Heart right ventricle (tissue), 16 donors: ENCODE data around the gene HEMK1. TPM values are rescaled to one million over a fixed set of nuclear protein-coding genes. Genes with fewer than 3 reads are reported as not detected.
A peak's percentile ranks its signal among the peaks of the same experiment; 100 is the strongest.

Experiments used
- ATAC-seq, 8 donors: fragments of 200-7000 bp; cut with Tn5 transposase; one replicate each; pipeline ENCODE4 v1.9.1; 2020; ENCODE audit warnings: mild to moderate bottlenecking in 8 of 8, moderate library complexity in 8 of 8, moderate number of reproducible peaks in 1 of 8
- DNase-seq, 2 donors: peaks; one replicate each; pipeline ENCODE4 v3.0.0-alpha.2; 2020
- H3K27ac ChIP-seq, 10 donors: fragments of 200-600 bp; sonication (generic) in 2 of 10; one replicate each; pipeline versions ENCODE4 v1.5.0 to v1.8.0; 2020 to 2022; ENCODE audit warnings: mild to moderate bottlenecking in 3 of 10
- H3K27me3 ChIP-seq, 7 donors: fragments of 200-600 bp; one replicate each; pipeline ENCODE4 v1.8.0; 2021 to 2022; ENCODE audit warnings: mild to moderate bottlenecking in 2 of 7
- H3K36me3 ChIP-seq, 9 donors: fragments of 200-600 bp; sonication (generic) in 1 of 9; one replicate each; pipeline versions ENCODE4 v1.5.0 to v1.8.0; 2020 to 2022; ENCODE audit warnings: mild to moderate bottlenecking in 2 of 9
- H3K4me1 ChIP-seq, 9 donors: fragments of 200-600 bp; sonication (generic) in 1 of 9; one replicate each; pipeline versions ENCODE4 v1.5.0 to v1.8.0; 2020 to 2022; ENCODE audit warnings: mild to moderate bottlenecking in 4 of 9
- H3K4me3 ChIP-seq, 10 donors: fragments of 200-600 bp; sonication (generic) in 2 of 10; one replicate each; pipeline versions ENCODE4 v1.5.0 to v1.8.0; 2020 to 2022; ENCODE audit warnings: mild to moderate bottlenecking in 7 of 10, moderate library complexity in 2 of 10
- H3K9me3 ChIP-seq, 11 donors: fragments of 200-600 bp in 10 of 11; sonication (generic) in 2 of 11; one replicate each; pipeline versions ENCODE4 v1.5.0 to v1.8.0; 2013 to 2022; ENCODE audit warnings: mild to moderate bottlenecking in 2 of 11, control low read depth in 1 of 11, moderate library complexity in 1 of 11
- WGBS, 2 donors: extraction: QIAGEN DNeasy Blood & Tissue Kit; methylation state at CpG; one replicate each; pipeline ENCODE4 v1.1.7; 2013; ENCODE audit warnings: inconsistent platforms in 1 of 2; 5-methylcytosine and 5-hydroxymethylcytosine counted together
- intact Hi-C, 10 donors: fragments of 100-400 bp; cut with DNase I; formaldehyde crosslinking; loops; one replicate each; pipeline versions ENCODE4 v1.11.1 to v1.14.2; 2022
- polyA plus RNA-seq, 2 donors: library from polyadenylated mRNA; stranded (reverse); fragments of 200-250 nt; gene quantifications; one replicate each; pipeline ENCODE4 v1.2.3, GENCODE V29; 2013
- total RNA-seq, 10 donors: library from RNA; stranded (reverse); fragmentation: NEBNext Ultra II Directional in 3 of 10; extraction: Animal tissue kit (Norgen Biotek cat#: 25700) in 3 of 10; gene quantifications; one replicate each; pipeline versions ENCODE4 v1.2.1 to v1.2.4, GENCODE V29; 2021 to 2023
- TF ChIP-seq, protein P1 (sequence below), 9 donors: fragments of 200-600 bp; sonication (generic) in 2 of 9; IDR thresholded peaks; one replicate each; pipeline versions ENCODE4 v1.5.0 to v1.8.0; 2021 to 2022; ENCODE audit warnings: antibody characterized with exemption in 9 of 9, mild to moderate bottlenecking in 5 of 9, moderate library complexity in 1 of 9
- donor health status: Arrhythmogenic right ventricular cardiomyopathy.
- donor health status: ischemic (EF 13 %, LVEDD 7.1; RV severe dilation, severe dysfunction).
- donor health status: healthy with polysubstance abuse.
- donor health status: DM: no; HTN: yes; CAD: no.
- donor health status: DM: no; HTN: no; CAD: no.
- donor health status: ischemic (EF 25% LVEDD 6.9; RV normal size, moderate dysfunction).
- donor health status: ischemic (EF 25% LVEDD 5.7; RV mildly dilated, moderate dysfunction).
- donor health status: healthy.
- donor health status: DM: yes; HTN: yes; CAD: no.
- donor health status: Ischemic cardiomyopathy.
- donor health status: ischemic (EF 35%, LVEDD 5.7; RV mildly dilated, moderate dysfunction).
- donor health status: nonischemic (EF 11% LVEDD 7.7; RV severe dilation, severe dysfunction).
- donor health status: DM: yes; HTN: yes; CAD: no.
- donor health status: PGD.
- donor health status: ischemic (EF 29% LVEDD 5.4; RV normal size, mild dysfunction).
- donor health status: nonischemic (EF 23%, LVEDD 6.1; RV moderate dilation, normal function).

The HEMK1 gene
- total and polyA plus RNA-seq, 12 donors, result 10.6 to 19.0 (median 14.8) TPM

GRCh38 chr3:50539356-50540286, 29.7 kb upstream of the HEMK1 start:
- Histone ChIP-seq H3K4me1 (no peaks in the 10 kb centered on the region), H3K27me3 (peaks cover 0 to 7% (median 0%) of the 10 kb centered on the region in 7 donors), H3K9me3 (no peaks in the 10 kb centered on the region), H3K4me3 (no peak overlapping the region), H3K36me3 (no peaks in the 10 kb centered on the region), H3K27ac (no peak overlapping the region)
- intact Hi-C loops, result loop anchor here in 6 of 10 donors (2.0 to 10.0 kb wide), 7 partner anchors 102 to 192 kb away; partner anchors contain the start of genes ZMYND10 (in 4 of the 6), CYB561D2 (in 1 of the 6) and NPRL2 (in 1 of the 6)
- no peak for ATAC-seq
- TF ChIP-seq, protein P1, sequence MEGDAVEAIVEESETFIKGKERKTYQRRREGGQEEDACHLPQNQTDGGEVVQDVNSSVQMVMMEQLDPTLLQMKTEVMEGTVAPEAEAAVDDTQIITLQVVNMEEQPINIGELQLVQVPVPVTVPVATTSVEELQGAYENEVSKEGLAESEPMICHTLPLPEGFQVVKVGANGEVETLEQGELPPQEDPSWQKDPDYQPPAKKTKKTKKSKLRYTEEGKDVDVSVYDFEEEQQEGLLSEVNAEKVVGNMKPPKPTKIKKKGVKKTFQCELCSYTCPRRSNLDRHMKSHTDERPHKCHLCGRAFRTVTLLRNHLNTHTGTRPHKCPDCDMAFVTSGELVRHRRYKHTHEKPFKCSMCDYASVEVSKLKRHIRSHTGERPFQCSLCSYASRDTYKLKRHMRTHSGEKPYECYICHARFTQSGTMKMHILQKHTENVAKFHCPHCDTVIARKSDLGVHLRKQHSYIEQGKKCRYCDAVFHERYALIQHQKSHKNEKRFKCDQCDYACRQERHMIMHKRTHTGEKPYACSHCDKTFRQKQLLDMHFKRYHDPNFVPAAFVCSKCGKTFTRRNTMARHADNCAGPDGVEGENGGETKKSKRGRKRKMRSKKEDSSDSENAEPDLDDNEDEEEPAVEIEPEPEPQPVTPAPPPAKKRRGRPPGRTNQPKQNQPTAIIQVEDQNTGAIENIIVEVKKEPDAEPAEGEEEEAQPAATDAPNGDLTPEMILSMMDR (IDR thresholded peaks at IDR 0.05), result no peak
- no peak for DNase-seq
- WGBS, 2 donors, result 56 to 64% methylated on average over 18 of the region's 18 CpGs

DNA sequence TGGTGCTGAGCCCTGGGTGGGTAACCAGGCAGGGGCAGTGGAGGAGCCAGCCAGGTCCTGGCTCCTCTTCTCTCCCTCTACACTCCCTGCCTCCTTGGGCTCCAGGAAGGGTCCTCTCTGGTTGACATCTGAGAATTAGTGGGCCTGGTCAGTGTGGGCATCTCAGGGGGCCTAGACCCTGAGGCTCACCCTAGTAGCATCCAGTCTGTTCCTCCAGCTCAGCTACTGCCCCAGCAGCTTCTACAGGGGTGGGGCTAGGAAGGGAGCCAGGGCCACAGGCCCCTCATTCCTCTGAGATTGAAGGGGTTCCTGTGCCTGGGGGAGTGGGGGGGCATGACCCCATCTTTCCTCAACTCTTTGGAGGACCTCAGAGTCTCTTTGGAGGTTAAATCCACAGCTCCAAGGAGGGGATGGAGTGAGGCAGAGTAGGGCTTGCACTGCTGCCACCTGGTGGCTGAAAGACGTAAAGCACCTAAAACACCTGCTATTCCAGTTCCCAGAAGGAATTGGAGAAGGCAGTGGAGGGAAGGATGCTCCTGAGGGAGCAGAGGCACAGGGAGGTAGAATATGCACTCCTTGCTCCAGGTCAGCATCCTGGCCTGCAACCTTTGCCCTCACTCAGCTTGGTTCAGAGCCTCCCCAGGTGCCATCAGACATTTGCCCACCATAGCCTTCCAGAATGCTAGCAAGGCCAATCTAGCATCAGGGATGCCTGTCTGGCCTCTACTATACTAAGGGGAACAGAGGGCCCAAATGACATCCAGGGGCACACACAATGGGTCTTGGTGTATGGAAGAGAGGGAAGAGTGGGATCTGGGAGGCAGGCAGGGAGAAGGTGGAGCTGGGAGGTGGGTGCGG, 26.9 kb upstream of the HEMK1 start:
- whole genome bisulfite sequencing, 2 donors, result 50% methylated on average over 2 of the region's 2 CpGs
- TF ChIP-seq, protein P1 (IDR thresholded peaks at IDR 0.05), result peak; percentile 86 to 93 (median 91)
- ATAC-seq, result peak; percentile 67 to 89 (median 74)
- no peak overlapping the region for H3K27ac ChIP-seq
- no peaks in the 10 kb centered on the region for H3K36me3 ChIP-seq
- no peaks in the 10 kb centered on the region for H3K4me1 ChIP-seq
- intact Hi-C loops, result loop anchor here (1.0 to 10.0 kb wide), 10 partner anchors 105 to 196 kb away; partner anchors contain the start of genes ZMYND10 (in 4 of the 10), CYB561D2 (in 1 of the 10) and NPRL2 (in 1 of the 10)
- H3K4me3 ChIP-seq, result no peak overlapping the region
- peak; percentile 57 to 64 for DNase-seq
- H3K27me3 ChIP-seq, result peaks cover 0 to 7% (median 0%) of the 10 kb centered on the region in 7 donors
- no peaks in the 10 kb centered on the region for H3K9me3 ChIP-seq

DNA sequence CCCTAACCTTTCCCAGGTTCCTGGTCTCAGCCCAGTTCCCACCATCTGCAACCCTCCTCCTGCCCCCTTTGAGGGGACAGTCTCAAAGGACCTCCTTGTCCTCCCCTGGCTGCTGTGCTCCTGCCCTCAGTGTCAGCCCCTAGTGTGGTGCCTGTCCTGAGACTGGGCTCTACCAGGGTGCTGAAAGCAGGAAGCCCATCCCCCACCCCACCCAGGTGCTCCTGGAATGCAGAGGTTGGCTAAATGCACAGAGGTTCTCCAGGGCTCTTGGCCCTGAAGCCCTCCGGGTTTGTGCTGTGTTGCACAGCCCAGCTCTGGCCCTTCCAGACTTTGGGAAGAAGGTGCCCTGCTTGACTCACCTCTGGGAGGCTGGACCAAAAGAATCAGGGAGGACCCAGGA, 23.5 kb upstream of the HEMK1 start:
- DNase-seq (no peak), ATAC-seq (no peak)
- no peaks in the 10 kb centered on the region for H3K4me1 ChIP-seq
- TF ChIP-seq, protein P1 (IDR thresholded peaks at IDR 0.05), result no peak
- 76 to 80% methylated on average over 1 of the region's 1 CpG for WGBS, 2 donors
- no peaks in the 10 kb centered on the region for H3K36me3 ChIP-seq
- no peaks in the 10 kb centered on the region for H3K9me3 ChIP-seq
- intact Hi-C loops, result loop anchor here in 2 of 10 donors (2.0 to 10.0 kb wide), 2 partner anchors 109 to 171 kb away; no protein-coding TSS in a partner anchor
- H3K27ac ChIP-seq, result no peak overlapping the region
- no peaks in the 10 kb centered on the region for H3K27me3 ChIP-seq
- H3K4me3 ChIP-seq, result no peak overlapping the region

DNA sequence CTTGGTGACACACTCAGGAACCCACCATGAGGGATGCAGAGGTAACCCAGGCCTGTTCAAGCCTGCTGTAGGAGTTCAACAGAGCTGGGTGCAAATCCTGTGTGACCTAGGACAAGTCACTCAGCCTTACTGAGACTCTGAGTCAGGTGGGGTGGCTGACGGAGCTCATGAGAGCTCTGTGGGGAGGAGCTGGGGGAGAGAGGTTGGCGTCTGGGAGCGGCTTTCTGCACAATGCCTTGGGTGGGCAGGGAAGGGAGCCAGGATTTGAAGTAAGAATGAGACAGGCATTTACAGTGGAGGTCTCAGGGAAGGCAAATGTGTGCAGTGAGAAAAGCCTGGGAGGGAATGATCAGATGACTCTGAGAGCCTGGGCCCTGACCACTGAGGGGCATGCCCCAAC, 20.1 kb upstream of the HEMK1 start:
- WGBS, 2 donors, result 90 to 96% methylated on average over 3 of the region's 3 CpGs
- H3K36me3 ChIP-seq, result no peaks in the 10 kb centered on the region
- H3K27ac ChIP-seq, result no peak overlapping the region
- intact Hi-C loops, result loop anchor here in 1 of 10 donors (10.0 kb wide), 1 partner anchor 174 kb away; no protein-coding TSS in a partner anchor
- ATAC-seq (no peak), DNase-seq (no peak)
- no peaks in the 10 kb centered on the region for H3K9me3 ChIP-seq
- no peaks in the 10 kb centered on the region for H3K27me3 ChIP-seq
- H3K4me1 ChIP-seq, result no peaks in the 10 kb centered on the region
- no peak overlapping the region for H3K4me3 ChIP-seq
- TF ChIP-seq, protein P1 (IDR thresholded peaks at IDR 0.05), result no peak
